Measurements from ENCODE around the gene CHAD. TPM values are rescaled to one million over a fixed set of nuclear protein-coding genes. Genes with fewer than 3 reads are reported as not detected.

Gene CHAD
- total and polyA plus RNA-seq, 2 of the 13 experiments (the other 11 are each of a cell fraction or from before 2014, with no cell fraction given), result 1.4 TPM; not detected in 1

DNA sequence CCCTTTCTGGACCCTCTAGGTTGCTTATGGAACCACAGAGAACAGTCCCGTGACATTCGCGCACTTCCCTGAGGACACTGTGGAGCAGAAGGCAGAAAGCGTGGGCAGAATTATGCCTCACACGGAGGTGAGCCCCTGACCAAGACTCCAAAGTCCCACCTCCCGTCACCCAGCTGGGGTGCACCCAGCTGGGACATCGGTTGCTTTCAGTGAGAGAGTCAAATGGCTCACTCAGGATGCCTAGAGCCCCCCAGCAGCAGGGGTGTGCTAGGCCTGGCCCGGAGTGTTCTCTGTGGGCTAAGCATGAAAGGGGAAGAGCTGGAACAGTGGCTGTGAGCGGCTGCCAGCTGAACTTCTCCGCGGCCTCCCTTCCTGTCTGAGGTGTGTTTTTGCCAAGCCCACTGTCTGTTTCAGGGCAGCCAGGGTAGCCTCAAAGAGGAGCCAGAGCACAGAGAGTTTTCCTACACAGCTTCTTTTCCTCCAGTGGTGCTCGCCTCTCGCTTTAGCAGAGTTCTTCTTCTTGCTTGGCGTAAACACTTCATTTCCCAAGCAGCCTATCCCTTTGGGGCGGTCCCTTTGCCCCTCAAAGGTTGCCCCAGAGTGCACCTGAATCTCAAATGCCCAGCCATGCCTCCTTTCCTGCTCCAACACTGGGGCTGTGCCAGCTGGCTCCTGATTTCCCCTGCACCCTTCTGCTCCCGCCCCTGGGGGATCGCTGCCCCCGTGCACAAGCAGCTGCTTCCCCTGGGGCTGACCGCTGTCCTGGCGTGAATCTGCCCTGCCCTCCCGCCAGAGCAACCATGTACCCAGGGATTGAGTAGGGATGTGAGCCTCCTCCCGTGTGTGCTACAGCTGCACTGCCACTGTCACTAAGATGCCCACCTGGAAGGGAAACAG is 2.6 kb upstream of the CHAD start:
- ChIA-PET CTCF (ENCODE audit: low intra/inter-chr PET ratio, low total read pairs) (no interaction called here), POLR2A (no interaction called here)
- intact Hi-C loops (cut with micrococcal nuclease; ENCODE audit: unreplicated experiment) (no loop called here), in situ Hi-C loops (cut with HindIII; ENCODE audit: extremely low pct_ligation_motif_present, low pct_unique_long_range_greater_than_20kb) (no loop called here)
- 95% methylated on average over 17 of the region's 22 CpGs for WGBS (ENCODE audit: low lambda C conversion rate)
- Histone ChIP-seq H3K36me3 (replicated peaks in 1 of 2; ENCODE audit: control insufficient read depth in 1 of 2, insufficient read depth in 2 of 2, low read length in 2 of 2) (peaks cover 21 to 23% of the 10 kb centered on the region in 2 experiments; a peak in 4 of 5 replicates), H3K4me3 (replicated peaks in 1 of 3; ENCODE audit: insufficient read depth in 1 of 3, low read depth in 2 of 3, low read length in 3 of 3) (no peak overlapping the region), H3K9me3 (ENCODE audit: low read length) (no peaks in the 10 kb centered on the region), H2AFZ (ENCODE audit: low read length) (no peak overlapping the region), H4K20me1 (ENCODE audit: insufficient read depth, low read length) (no peaks in the 10 kb centered on the region), H3K27ac (ENCODE audit: extremely low read length, insufficient read depth, low read length) (no peak overlapping the region), H3K4me1 (ENCODE audit: insufficient read depth, low read length) (peaks cover 11% of the 10 kb centered on the region), H3K79me2 (ENCODE audit: insufficient read depth, low read length) (no peaks in the 10 kb centered on the region), H3K27me3 (ENCODE audit: control insufficient read depth in 1 of 2, insufficient read depth in 2 of 2, low read length in 2 of 2) (no peaks in the 10 kb centered on the region), H3K4me2 (ENCODE audit: low read depth, low read length) (no peak overlapping the region), H3K9ac (ENCODE audit: insufficient read depth, low read depth, low read length) (no peak overlapping the region)
- TF ChIP-seq ZSCAN25 (CRISPR knock-in tag; IDR thresholded peaks at IDR 0.05) (no peak), ZNF709 (CRISPR knock-in tag; IDR thresholded peaks at IDR 0.05) (no peak), GLMP (CRISPR knock-in tag; IDR thresholded peaks at IDR 0.05; ENCODE audit: borderline replicate concordance) (no peak), ZNF225 (CRISPR knock-in tag; IDR thresholded peaks at IDR 0.05) (no peak)
- TF ChIP-seq, protein P1, sequence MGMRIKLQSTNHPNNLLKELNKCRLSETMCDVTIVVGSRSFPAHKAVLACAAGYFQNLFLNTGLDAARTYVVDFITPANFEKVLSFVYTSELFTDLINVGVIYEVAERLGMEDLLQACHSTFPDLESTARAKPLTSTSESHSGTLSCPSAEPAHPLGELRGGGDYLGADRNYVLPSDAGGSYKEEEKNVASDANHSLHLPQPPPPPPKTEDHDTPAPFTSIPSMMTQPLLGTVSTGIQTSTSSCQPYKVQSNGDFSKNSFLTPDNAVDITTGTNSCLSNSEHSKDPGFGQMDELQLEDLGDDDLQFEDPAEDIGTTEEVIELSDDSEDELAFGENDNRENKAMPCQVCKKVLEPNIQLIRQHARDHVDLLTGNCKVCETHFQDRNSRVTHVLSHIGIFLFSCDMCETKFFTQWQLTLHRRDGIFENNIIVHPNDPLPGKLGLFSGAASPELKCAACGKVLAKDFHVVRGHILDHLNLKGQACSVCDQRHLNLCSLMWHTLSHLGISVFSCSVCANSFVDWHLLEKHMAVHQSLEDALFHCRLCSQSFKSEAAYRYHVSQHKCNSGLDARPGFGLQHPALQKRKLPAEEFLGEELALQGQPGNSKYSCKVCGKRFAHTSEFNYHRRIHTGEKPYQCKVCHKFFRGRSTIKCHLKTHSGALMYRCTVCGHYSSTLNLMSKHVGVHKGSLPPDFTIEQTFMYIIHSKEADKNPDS (CRISPR knock-in tag; IDR thresholded peaks at IDR 0.05), result no peak
- BruUV-seq (replicated peaks), result no TSS peak
- ATAC-seq, result no peak
- DNase-seq (ENCODE audit: low spot score), result no peak
- no peak for FAIRE-seq
